Ishikawa (cell line): Measurements from ENCODE around the gene PLXNA2.

Experiments used
- CEBPB ChIP-seq: IDR thresholded peaks from 2 replicates; pipeline ENCODE4 v1.6.1; 2012
- CREB1 ChIP-seq: IDR thresholded peaks from 2 replicates; pipeline ENCODE4 v1.6.1; 2012; ENCODE audit warnings: low read depth
- EP300 ChIP-seq: IDR thresholded peaks from 2 replicates; pipeline ENCODE4 v1.6.1; 2012; ENCODE audit warnings: borderline replicate concordance
- FOXM1 ChIP-seq: IDR thresholded peaks from 2 replicates; pipeline ENCODE4 v1.6.1; 2012; ENCODE audit warnings: low read depth, borderline replicate concordance
- NFIC ChIP-seq: IDR thresholded peaks from 2 replicates; pipeline ENCODE4 v1.6.1; 2012
- RAD21 ChIP-seq: IDR thresholded peaks from 2 replicates; pipeline ENCODE4 v1.6.1; 2012; ENCODE audit warnings: low read depth
- TCF12 ChIP-seq: IDR thresholded peaks from 2 replicates; pipeline ENCODE4 v1.6.1; 2012; ENCODE audit warnings: low read depth
- YY1 ChIP-seq: IDR thresholded peaks from 2 replicates; pipeline ENCODE4 v1.6.1; 2012; ENCODE audit warnings: low read depth
- TF ChIP-seq, protein P1 (sequence below): IDR thresholded peaks from 2 replicates; pipeline ENCODE4 v1.6.1; 2012
- TF ChIP-seq, protein P2 (sequence below): IDR thresholded peaks from 2 replicates; pipeline ENCODE4 v1.6.1; 2012; ENCODE audit warnings: low read depth, mild to moderate bottlenecking

- TF ChIP-seq YY1 = no peak
- TF ChIP-seq NFIC = no peak
- no peak for TF ChIP-seq RAD21
- no peak for TF ChIP-seq CREB1
- TF ChIP-seq CEBPB = no peak
- TF ChIP-seq FOXM1 = no peak
- no peak for TF ChIP-seq EP300
- TF ChIP-seq, protein P1, sequence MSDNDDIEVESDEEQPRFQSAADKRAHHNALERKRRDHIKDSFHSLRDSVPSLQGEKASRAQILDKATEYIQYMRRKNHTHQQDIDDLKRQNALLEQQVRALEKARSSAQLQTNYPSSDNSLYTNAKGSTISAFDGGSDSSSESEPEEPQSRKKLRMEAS = no peak
- TF ChIP-seq, protein P2, sequence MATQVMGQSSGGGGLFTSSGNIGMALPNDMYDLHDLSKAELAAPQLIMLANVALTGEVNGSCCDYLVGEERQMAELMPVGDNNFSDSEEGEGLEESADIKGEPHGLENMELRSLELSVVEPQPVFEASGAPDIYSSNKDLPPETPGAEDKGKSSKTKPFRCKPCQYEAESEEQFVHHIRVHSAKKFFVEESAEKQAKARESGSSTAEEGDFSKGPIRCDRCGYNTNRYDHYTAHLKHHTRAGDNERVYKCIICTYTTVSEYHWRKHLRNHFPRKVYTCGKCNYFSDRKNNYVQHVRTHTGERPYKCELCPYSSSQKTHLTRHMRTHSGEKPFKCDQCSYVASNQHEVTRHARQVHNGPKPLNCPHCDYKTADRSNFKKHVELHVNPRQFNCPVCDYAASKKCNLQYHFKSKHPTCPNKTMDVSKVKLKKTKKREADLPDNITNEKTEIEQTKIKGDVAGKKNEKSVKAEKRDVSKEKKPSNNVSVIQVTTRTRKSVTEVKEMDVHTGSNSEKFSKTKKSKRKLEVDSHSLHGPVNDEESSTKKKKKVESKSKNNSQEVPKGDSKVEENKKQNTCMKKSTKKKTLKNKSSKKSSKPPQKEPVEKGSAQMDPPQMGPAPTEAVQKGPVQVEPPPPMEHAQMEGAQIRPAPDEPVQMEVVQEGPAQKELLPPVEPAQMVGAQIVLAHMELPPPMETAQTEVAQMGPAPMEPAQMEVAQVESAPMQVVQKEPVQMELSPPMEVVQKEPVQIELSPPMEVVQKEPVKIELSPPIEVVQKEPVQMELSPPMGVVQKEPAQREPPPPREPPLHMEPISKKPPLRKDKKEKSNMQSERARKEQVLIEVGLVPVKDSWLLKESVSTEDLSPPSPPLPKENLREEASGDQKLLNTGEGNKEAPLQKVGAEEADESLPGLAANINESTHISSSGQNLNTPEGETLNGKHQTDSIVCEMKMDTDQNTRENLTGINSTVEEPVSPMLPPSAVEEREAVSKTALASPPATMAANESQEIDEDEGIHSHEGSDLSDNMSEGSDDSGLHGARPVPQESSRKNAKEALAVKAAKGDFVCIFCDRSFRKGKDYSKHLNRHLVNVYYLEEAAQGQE = no peak
- no peak for TF ChIP-seq TCF12
Observed at GRCh38 chr1:208085655-208086515, 158.3 kb downstream of the PLXNA2 start.
